ENCODE results near the gene ZBTB2.
A peak's percentile ranks its signal among the peaks of the same experiment; 100 is the strongest.
"Not testable (repeated sequence)": the region's sequence is repeated elsewhere in the genome, so short reads cannot be mapped to it uniquely, and the experiment has no call there.

ZBTB2 gene

DNA sequence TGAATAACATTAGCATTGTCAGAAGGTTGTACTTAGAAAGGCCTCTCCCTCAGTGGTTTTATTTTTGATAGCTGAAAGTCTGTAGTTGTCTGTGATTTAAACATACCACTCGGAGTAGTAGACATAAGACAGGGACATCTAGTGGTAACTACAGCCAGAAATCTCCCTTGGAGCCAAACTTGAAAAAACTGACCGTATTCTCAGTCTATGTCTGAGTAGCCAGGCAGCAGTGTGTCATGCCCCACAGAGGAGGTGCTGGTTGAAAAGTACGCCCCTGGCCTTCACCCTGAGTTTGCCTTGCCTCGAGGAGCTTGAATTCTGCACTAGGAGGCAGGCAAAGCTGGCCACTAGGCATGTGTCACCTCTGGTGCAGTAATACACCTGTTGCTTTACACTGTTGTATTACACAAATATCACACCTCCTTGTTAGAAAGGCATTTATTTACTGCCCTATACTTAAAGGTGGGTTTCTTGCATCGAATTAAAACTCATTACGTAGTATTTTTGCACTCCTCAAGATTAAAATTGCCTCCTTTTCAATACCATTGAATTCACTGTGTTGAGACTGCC, 20.8 kb downstream of the ZBTB2 start:
- DNase-seq (ENCODE audit: low spot score), result peak; percentile 30

GRCh38 chr6:151365233-151365632, 26.1 kb downstream of the ZBTB2 start:
- DNase-seq (ENCODE audit: low spot score), result no peak

DNA sequence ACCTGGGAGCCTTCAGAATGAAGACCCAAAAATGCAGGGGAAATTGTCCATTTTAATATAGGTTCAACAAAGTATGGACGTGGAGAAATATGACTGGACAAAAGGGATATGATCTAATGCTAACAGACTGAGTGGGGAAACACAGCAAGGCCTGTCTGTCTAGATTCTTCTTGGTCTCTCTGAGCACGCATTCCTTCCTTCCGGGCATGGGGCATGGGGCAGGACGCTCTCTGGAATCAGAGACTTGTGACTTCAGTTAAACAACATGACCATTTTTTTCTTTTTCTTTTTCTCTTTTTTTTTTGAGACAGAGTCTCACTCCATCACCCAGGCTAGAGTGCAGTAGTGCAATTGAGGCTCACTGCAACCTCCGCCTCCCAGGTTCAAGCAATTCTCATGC, 31.9 kb downstream of the ZBTB2 start:
- no peak for DNase-seq (ENCODE audit: low spot score)

DNA sequence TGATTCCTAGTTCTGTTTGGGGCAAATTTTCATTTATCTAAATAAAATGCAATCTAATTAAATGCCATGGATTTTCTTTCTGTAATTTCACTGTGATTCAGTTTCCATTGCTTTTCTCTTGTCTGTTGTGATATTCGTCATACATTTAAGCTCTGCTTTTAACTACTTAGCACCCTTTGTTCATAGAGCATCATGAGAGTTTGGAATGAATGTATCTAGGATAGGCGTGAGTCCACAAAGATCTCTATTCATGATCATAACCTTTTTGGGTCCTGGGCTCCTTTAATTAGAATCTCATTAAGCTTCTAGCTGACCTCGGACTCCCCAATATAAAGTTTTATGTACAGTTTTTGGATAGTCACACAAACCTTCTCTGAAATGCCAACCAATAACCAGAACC, 32.9 kb downstream of the ZBTB2 start:
- no peak for DNase-seq (ENCODE audit: low spot score)

- no peak for DNase-seq (ENCODE audit: low spot score)
These were observed 33.5 kb downstream of the ZBTB2 start for GRCh38 chr6:151357758-151358436.

GRCh38 chr6:151356983-151357382, 34.4 kb downstream of the ZBTB2 start:
- DNase-seq (ENCODE audit: low spot score), result not testable (repeated sequence)

GRCh38 chr6:151353795-151354194, 37.6 kb downstream of the ZBTB2 start:
- no peak for DNase-seq (ENCODE audit: low spot score)

DNA sequence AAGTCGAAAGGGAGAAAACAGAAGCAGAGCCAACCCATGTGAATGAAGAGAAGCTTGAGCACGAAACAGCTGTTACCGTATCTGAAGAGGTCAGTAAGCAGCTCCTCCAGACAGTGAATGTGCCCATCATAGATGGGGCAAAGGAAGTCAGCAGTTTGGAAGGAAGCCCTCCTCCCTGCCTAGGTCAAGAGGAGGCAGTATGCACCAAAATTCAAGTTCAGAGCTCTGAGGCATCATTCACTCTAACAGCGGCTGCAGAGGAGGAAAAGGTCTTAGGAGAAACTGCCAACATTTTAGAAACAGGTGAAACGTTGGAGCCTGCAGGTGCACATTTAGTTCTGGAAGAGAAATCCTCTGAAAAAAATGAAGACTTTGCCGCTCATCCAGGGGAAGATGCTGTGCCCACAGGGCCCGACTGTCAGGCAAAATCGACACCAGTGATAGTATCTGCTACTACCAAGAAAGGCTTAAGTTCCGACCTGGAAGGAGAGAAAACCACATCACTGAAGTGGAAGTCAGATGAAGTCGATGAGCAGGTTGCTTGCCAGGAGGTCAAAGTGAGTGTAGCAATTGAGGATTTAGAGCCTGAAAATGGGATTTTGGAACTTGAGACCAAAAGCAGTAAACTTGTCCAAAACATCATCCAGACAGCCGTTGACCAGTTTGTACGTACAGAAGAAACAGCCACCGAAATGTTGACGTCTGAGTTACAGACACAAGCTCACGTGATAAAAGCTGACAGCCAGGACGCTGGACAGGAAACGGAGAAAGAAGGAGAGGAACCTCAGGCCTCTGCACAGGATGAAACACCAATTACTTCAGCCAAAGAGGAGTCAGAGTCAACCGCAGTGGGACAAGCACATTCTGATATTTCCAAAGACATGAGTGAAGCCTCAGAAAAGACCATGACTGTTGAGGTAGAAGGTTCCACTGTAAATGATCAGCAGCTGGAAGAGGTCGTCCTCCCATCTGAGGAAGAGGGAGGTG, 38.7 kb downstream of the ZBTB2 start:
- DNase-seq (ENCODE audit: low spot score), result no peak

GRCh38 chr6:151351731-151352130, 39.6 kb downstream of the ZBTB2 start:
- no peak for DNase-seq (ENCODE audit: low spot score)

- DNase-seq (ENCODE audit: low spot score), result no peak
These were observed 40.1 kb downstream of the ZBTB2 start for GRCh38 chr6:151351146-151351700.

DNA sequence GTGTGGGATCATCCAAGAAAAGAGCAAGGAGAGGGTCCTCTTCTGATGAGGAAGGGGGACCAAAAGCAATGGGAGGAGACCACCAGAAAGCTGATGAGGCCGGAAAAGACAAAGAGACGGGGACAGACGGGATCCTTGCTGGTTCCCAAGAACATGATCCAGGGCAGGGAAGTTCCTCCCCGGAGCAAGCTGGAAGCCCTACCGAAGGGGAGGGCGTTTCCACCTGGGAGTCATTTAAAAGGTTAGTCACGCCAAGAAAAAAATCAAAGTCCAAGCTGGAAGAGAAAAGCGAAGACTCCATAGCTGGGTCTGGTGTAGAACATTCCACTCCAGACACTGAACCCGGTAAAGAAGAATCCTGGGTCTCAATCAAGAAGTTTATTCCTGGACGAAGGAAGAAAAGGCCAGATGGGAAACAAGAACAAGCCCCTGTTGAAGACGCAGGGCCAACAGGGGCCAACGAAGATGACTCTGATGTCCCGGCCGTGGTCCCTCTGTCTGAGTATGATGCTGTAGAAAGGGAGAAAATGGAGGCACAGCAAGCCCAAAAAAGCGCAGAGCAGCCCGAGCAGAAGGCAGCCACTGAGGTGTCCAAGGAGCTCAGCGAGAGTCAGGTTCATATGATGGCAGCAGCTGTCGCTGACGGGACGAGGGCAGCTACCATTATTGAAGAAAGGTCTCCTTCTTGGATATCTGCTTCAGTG, 40.8 kb downstream of the ZBTB2 start:
- DNase-seq (ENCODE audit: low spot score), result no peak

DNA sequence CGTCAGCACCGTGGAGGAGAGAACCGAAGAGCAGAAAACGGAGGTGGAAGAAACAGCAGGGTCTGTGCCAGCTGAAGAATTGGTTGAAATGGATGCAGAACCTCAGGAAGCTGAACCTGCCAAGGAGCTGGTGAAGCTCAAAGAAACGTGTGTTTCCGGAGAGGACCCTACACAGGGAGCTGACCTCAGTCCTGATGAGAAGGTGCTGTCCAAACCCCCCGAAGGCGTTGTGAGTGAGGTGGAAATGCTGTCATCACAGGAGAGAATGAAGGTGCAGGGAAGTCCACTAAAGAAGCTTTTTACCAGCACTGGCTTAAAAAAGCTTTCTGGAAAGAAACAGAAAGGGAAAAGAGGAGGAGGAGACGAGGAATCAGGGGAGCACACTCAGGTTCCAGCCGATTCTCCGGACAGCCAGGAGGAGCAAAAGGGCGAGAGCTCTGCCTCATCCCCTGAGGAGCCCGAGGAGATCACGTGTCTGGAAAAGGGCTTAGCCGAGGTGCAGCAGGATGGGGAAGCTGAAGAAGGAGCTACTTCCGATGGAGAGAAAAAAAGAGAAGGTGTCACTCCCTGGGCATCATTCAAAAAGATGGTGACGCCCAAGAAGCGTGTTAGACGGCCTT, 41.6 kb downstream of the ZBTB2 start:
- DNase-seq (ENCODE audit: low spot score), result no peak

DNA sequence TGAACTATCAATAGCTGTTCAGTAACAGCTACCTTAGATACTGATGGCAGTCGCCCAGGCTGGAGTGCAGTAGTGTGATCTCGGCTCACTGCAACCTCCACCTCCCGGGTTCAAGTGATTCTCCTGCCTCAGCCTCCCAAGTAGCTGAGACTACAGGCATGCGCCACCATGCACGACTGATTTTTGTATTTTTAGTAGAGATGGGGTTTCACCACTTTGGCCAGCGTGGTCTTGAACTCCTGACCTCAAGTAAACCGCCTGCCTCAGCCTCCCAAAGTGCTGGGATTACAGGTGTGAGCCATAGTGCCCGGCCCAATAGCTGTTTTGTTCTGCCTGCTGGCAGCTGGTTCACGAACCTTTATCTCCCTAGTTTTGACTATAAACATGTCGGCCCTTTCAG, 48.6 kb downstream of the ZBTB2 start:
- not testable (repeated sequence) for DNase-seq (ENCODE audit: low spot score)

- no peak for DNase-seq (ENCODE audit: low spot score)
These were observed 49.7 kb downstream of the ZBTB2 start for GRCh38 chr6:151341476-151342195.

DNA sequence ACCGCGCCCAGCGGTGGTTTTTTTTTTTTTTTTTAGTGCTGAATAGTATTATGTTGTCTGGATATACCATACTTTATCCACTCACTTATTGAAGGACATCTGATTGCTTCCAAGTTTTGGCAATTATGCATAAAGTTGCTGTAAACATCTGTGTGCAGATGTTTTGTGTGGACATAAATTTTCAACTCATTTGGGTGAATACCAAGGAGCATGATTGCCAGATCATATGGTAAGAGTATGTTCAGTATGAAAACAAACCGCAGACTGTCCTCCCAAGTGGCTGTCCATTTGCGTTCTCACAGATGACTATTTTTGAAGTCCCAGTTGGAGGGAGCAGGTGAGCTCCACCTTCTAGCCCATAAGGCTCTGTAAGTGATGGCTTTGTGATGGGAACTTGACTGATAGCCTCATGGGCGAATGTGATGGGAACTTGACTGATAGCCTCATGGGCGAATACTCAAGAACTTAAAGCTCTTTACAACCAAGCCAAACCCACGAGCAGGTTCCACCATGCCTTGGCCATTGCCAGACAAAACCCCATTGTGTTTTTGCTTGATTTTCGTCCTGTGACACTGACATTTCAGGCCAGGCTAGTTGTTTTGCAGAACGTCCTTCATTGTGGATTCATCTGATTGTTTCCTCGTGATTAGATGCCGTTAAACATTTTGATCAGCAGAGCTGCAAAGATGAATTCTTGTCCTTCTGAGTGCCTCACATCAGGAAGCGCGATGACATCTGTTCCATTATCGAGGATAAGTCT, 51.0 kb downstream of the ZBTB2 start:
- DNase-seq (ENCODE audit: low spot score), result no peak

GRCh38 chr6:151339369-151339768, 52.0 kb downstream of the ZBTB2 start:
- DNase-seq (ENCODE audit: low spot score), result no peak

GRCh38 chr6:151338651-151339200, 52.6 kb downstream of the ZBTB2 start:
- no peak for DNase-seq (ENCODE audit: low spot score)

GRCh38 chr6:151335930-151336329, 55.4 kb downstream of the ZBTB2 start:
- no peak for DNase-seq (ENCODE audit: low spot score)

DNA sequence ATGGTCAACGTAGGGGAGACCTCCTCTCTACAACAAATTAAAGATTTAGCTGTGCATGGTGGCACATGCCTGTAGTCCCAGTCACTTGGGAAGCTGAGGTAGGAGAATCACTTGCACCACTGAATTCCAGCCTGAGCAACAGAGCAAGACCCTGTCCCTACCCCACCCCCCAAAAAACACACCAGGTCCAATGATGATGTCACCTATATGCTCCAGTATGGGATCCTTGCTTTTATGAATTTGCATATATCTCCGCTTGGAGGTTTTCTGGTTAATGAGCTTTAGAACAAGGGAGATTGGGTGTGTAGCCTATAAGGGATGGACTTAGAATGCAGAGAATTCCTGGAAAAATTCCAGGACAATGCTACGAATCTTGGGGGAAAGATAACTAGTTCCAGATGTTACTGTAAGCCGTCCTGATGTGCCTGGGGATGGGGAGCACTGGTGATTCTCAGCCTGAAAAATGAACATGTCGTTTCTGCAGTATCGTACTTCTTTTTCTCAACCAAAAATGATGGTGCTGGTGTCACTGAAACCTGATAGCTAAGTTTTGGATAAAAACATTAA, 61.1 kb downstream of the ZBTB2 start:
- no peak for DNase-seq (ENCODE audit: low spot score)
